Mucosa of rectum (tissue), 2 donors: ENCODE data around the gene RPTOR.
"Not testable (repeated sequence)": the region's sequence is repeated elsewhere in the genome, so short reads cannot be mapped to it uniquely, and the experiment has no call there.

Source experiments
- H3K27ac ChIP-seq, 2 donors: one replicate each; pipeline ENCODE4 v1.7.0; 2013; ENCODE audit warnings: inconsistent platforms in 2 of 2, low read depth in 2 of 2, low read length in 2 of 2
- H3K27me3 ChIP-seq, 2 donors: one replicate each; pipeline ENCODE4 v1.7.0; 2013; ENCODE audit warnings: low read length in 2 of 2; ENCODE audit not compliant: control insufficient read depth in 2 of 2, insufficient read depth in 2 of 2
- H3K36me3 ChIP-seq, 2 donors: one replicate each; pipeline ENCODE4 v1.7.0; 2013; ENCODE audit warnings: low read length in 2 of 2; ENCODE audit not compliant: control insufficient read depth in 2 of 2, insufficient read depth in 2 of 2
- H3K4me1 ChIP-seq, 2 donors: one replicate each; pipeline ENCODE4 v1.7.0; 2013; ENCODE audit warnings: low read length in 2 of 2, mild to moderate bottlenecking in 1 of 2; ENCODE audit not compliant: control insufficient read depth in 2 of 2, insufficient read depth in 2 of 2
- H3K4me3 ChIP-seq, 2 donors: one replicate each; pipeline ENCODE4 v1.7.0; 2013; ENCODE audit warnings: low read length in 2 of 2
- H3K9ac ChIP-seq, 2 donors: one replicate each; pipeline ENCODE4 v1.7.0; 2013; ENCODE audit warnings: low read length in 2 of 2, low read depth in 1 of 2, mild to moderate bottlenecking in 1 of 2
- H3K9me3 ChIP-seq, 2 donors: one replicate each; pipeline ENCODE4 v1.7.0; 2013; ENCODE audit warnings: low read length in 2 of 2; ENCODE audit not compliant: control insufficient read depth in 2 of 2
- donor health status: healthy.
- donor health status: Normal muscosa, but diverticular disease.

The RPTOR gene

GRCh38 chr17:80811181-80812105 lies 266.8 kb downstream of the RPTOR start:
- H3K36me3 ChIP-seq = peaks cover 0 to 11% of the 10 kb centered on the region in 2 donors
- no peaks in the 10 kb centered on the region for H3K27me3 ChIP-seq
- peaks cover 0 to 2% of the 10 kb centered on the region in 2 donors for H3K9me3 ChIP-seq
- H3K4me3 ChIP-seq = no peak overlapping the region
- H3K9ac ChIP-seq = no peak overlapping the region
- H3K27ac ChIP-seq = no peak overlapping the region
- H3K4me1 ChIP-seq = no peaks in the 10 kb centered on the region

GRCh38 chr17:80812362-80813088 lies 267.9 kb downstream of the RPTOR start:
- Histone ChIP-seq H3K4me1 (no peaks in the 10 kb centered on the region), H3K4me3 (no peak overlapping the region), H3K27me3 (no peaks in the 10 kb centered on the region), H3K27ac (no peak overlapping the region), H3K9ac (no peak overlapping the region), H3K36me3 (peaks cover 0 to 11% of the 10 kb centered on the region in 2 donors), H3K9me3 (no peaks in the 10 kb centered on the region)

GRCh38 chr17:80813318-80813717 lies 268.7 kb downstream of the RPTOR start:
- no peak overlapping the region for H3K9ac ChIP-seq
- H3K27ac ChIP-seq = no peak overlapping the region
- no peaks in the 10 kb centered on the region for H3K9me3 ChIP-seq
- no peaks in the 10 kb centered on the region for H3K27me3 ChIP-seq
- no peak overlapping the region for H3K4me3 ChIP-seq
- H3K36me3 ChIP-seq = peaks cover 0 to 11% of the 10 kb centered on the region in 2 donors
- H3K4me1 ChIP-seq = no peaks in the 10 kb centered on the region

GRCh38 chr17:80814491-80814890 lies 269.9 kb downstream of the RPTOR start:
- no peak overlapping the region for H3K9ac ChIP-seq
- no peak overlapping the region for H3K4me3 ChIP-seq
- no peaks in the 10 kb centered on the region for H3K27me3 ChIP-seq
- H3K36me3 ChIP-seq = peaks cover 0 to 11% of the 10 kb centered on the region in 2 donors
- no peaks in the 10 kb centered on the region for H3K9me3 ChIP-seq
- no peak overlapping the region for H3K27ac ChIP-seq
- H3K4me1 ChIP-seq = no peaks in the 10 kb centered on the region

- no peak overlapping the region for H3K9ac ChIP-seq
- no peak overlapping the region for H3K27ac ChIP-seq
These were observed 270.6 kb downstream of the RPTOR start for GRCh38 chr17:80815151-80815681.

GRCh38 chr17:80815718-80816117 lies 271.1 kb downstream of the RPTOR start:
- H3K36me3 ChIP-seq = peaks cover 0 to 11% of the 10 kb centered on the region in 2 donors
- not testable (repeated sequence) for H3K4me1 ChIP-seq, H3K9me3 ChIP-seq, H3K27ac ChIP-seq, H3K9ac ChIP-seq, H3K4me3 ChIP-seq, H3K27me3 ChIP-seq

More at GRCh38 chr17:80815151-80815681, 270.6 kb downstream of the RPTOR start:
- Histone ChIP-seq H3K9me3 (no peaks in the 10 kb centered on the region), H3K27me3 (no peaks in the 10 kb centered on the region), H3K4me1 (no peaks in the 10 kb centered on the region), H3K36me3 (peaks cover 0 to 11% of the 10 kb centered on the region in 2 donors), H3K4me3 (no peak overlapping the region)

GRCh38 chr17:80816241-80817103 lies 271.8 kb downstream of the RPTOR start:
- Histone ChIP-seq H3K4me3 (no peak overlapping the region), H3K27ac (no peak overlapping the region), H3K9ac (no peak overlapping the region), H3K36me3 (peaks cover 0 to 8% of the 10 kb centered on the region in 2 donors), H3K9me3 (no peaks in the 10 kb centered on the region), H3K27me3 (no peaks in the 10 kb centered on the region), H3K4me1 (no peaks in the 10 kb centered on the region)

GRCh38 chr17:80817321-80817845 lies 272.7 kb downstream of the RPTOR start:
- Histone ChIP-seq H3K9me3 (no peaks in the 10 kb centered on the region), H3K9ac (no peak overlapping the region), H3K27ac (no peak overlapping the region), H3K36me3 (peaks cover 0 to 3% of the 10 kb centered on the region in 2 donors), H3K4me1 (no peaks in the 10 kb centered on the region), H3K27me3 (no peaks in the 10 kb centered on the region), H3K4me3 (no peak overlapping the region)

GRCh38 chr17:80817861-80818260 lies 273.2 kb downstream of the RPTOR start:
- Histone ChIP-seq H3K4me3 (no peak overlapping the region), H3K9ac (no peak overlapping the region), H3K9me3 (no peaks in the 10 kb centered on the region), H3K27me3 (no peaks in the 10 kb centered on the region), H3K4me1 (no peaks in the 10 kb centered on the region), H3K27ac (no peak overlapping the region), H3K36me3 (peaks cover 0 to 3% of the 10 kb centered on the region in 2 donors)
